ENCODE results near the gene TNS1.

TNS1 gene

DNA sequence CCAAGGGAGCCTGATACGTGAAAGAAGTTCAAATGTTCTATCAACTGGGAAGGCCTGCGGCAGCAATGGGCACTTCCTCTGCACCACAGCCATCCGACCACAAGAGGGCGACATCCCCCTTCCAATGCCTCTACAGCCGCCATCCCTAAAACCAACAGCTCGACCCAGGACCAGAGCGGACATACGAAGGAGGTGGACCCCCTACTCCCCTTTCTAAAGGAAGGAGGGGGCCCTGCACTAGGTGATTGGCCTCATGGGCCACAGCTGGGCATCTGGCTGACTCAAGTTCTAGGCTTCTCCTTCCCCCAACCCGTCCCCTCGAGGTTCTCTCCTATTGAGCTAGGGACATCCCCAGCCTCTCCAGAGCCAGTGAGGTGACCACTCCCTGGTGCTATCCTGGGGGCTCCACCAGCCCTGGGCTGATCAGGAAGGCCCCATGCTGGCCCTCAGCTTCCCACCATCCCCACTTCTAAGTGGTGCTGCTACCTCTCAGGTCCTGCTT lies 217.2 kb downstream of the TNS1 start:
- ATAC-seq (peak; percentile 62), DNase-seq (peak; percentile 81)
- H3K4me1 Mint-ChIP-seq: peaks cover 16% of the 10 kb centered on the region
- H3K27me3 Mint-ChIP-seq: peaks cover 2% of the 10 kb centered on the region
- peaks cover 9% of the 10 kb centered on the region for H3K9me3 Mint-ChIP-seq
- H3K4me3 Mint-ChIP-seq: no peak overlapping the region
- H3K36me3 Mint-ChIP-seq (ENCODE audit: low read depth): peaks cover 5% of the 10 kb centered on the region
- no peak overlapping the region for H3K27ac Mint-ChIP-seq

DNA sequence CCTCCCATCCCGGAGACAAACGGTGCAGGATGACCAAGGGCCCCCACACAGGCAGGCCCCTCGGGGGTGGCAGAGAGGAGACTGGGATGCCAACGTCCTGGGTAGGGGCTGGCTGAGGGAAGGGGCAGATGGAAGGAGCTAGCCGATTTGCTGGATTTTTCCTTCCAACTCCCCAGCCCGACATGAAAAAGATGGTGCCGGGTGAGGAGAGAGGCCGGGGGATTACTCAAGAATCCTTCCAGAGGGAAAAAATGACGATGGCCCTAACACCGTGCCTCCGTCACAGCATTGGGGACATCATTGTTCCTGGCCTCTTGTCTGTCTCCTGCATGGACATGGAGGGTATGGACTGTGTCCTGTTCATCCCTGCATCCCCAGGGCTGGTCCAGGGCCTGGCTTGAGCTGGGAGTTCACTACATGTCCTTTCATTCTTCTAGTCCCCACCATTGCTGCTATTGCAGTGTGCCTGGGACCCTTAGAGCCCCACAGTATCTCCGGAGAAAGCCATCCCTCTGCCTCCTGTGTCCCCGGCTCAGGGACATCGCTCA lies 217.7 kb downstream of the TNS1 start:
- H3K9me3 Mint-ChIP-seq: peaks cover 9% of the 10 kb centered on the region
- peak; percentile 17 for ATAC-seq
- DNase-seq: no peak
- H3K4me1 Mint-ChIP-seq: peaks cover 11% of the 10 kb centered on the region
- H3K27me3 Mint-ChIP-seq: peaks cover 2% of the 10 kb centered on the region
- peaks cover 5% of the 10 kb centered on the region for H3K36me3 Mint-ChIP-seq (ENCODE audit: low read depth)
- H3K27ac Mint-ChIP-seq: no peak overlapping the region
- H3K4me3 Mint-ChIP-seq: no peak overlapping the region

DNA sequence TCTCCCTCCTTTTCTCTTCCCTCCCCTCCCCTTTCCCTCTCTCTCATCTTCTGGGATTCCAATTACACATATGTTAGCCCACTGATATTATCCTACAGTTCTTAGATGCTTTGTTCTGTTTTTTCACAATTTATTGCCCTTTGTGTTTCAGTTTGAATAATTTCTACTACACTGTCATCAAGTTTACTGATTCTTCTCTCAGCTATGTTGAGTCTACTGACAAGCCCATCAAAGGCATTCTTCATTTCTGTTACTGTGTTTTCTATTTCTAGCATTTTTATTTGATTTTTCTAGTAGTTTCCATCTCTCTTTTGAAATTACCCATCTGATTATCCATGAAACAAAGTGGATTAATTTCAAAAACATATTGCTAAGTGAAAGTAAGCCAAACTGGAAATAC lies 219.6 kb downstream of the TNS1 start:
- DNase-seq: no peak
- H3K4me3 Mint-ChIP-seq: no peak overlapping the region
- peaks cover 5% of the 10 kb centered on the region for H3K36me3 Mint-ChIP-seq (ENCODE audit: low read depth)
- H3K4me1 Mint-ChIP-seq: peaks cover 15% of the 10 kb centered on the region
- no peak overlapping the region for H3K27ac Mint-ChIP-seq
- peaks cover 9% of the 10 kb centered on the region for H3K9me3 Mint-ChIP-seq
- ATAC-seq: no peak
- peaks cover 2% of the 10 kb centered on the region for H3K27me3 Mint-ChIP-seq

DNA sequence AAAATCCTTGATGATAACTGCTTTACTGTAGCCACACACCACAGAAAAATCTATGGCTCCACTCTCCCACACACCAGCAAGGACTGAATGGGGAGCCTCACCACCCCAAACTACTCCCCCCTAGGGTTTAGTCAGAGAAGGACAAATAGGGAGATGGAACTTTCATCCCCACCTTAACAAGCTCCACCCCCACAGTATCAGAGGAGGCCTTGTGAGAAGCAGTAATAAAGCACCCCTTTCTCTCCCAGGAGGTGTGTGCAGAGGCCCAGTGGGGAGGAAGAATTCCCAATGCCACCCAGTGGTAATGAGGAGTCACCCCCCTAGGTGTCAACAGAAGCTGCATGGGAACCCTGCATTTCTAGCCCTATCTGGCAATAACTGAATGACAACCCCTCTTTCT lies 224.9 kb downstream of the TNS1 start:
- Mint-ChIP-seq H3K36me3 (ENCODE audit: low read depth) (peaks cover 2% of the 10 kb centered on the region), H3K27me3 (no peaks in the 10 kb centered on the region), H3K4me3 (no peak overlapping the region), H3K4me1 (peaks cover 12% of the 10 kb centered on the region), H3K9me3 (peaks cover 8% of the 10 kb centered on the region), H3K27ac (no peak overlapping the region)
- ATAC-seq (no peak), DNase-seq (no peak)

DNA sequence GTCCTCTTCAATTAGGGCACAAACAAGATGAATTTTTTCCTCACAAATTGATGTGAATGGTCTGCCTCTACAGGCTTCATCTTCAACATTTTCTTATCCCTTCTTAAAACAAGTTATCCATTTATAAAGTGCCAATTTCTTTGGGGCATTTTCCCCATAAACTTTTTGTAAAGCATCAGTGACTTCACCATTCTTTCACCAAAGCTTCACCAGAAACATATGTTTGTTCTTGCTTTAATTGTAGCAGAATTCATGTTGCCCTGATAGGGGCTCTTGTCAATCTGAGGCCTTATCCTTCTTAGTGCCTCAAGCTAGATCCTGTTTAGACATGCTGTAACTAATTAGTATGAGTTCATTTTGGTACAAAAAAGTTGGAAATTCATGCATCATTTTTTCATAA lies 226.2 kb downstream of the TNS1 start:
- no peak overlapping the region for H3K4me3 Mint-ChIP-seq
- H3K27ac Mint-ChIP-seq: no peak overlapping the region
- H3K27me3 Mint-ChIP-seq: peaks cover 1% of the 10 kb centered on the region
- peaks cover 6% of the 10 kb centered on the region for H3K9me3 Mint-ChIP-seq
- DNase-seq (no peak), ATAC-seq (no peak)
- no peaks in the 10 kb centered on the region for H3K36me3 Mint-ChIP-seq (ENCODE audit: low read depth)
- H3K4me1 Mint-ChIP-seq: peaks cover 12% of the 10 kb centered on the region

DNA sequence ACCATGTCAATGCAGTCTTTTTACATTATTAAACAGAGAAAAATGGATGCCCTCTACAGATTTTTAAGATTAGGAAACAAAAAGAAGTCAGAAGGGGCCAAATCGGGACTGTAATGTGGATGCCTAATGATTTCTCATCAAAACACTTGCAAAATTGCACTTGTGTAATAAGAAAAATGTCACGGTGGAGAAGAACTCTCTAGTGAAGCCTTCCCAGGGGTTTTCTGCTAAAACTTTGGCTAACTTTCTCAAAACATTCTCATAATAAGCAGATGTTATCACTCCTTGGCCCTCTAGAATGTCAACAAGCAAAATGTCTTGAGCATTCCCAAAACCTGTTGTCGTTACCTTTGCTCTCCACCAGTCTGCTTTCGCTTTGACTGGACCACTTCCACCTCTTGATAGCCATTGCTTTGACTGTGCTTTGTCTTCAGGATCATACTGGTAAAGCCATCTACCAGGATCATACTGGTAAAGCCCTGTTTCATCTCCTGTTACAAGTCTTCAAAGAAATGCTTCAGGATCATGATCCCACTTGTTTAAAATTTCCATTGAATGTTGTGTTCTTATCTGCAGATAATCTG lies 226.8 kb downstream of the TNS1 start:
- Mint-ChIP-seq H3K27me3 (peaks cover 2% of the 10 kb centered on the region), H3K4me3 (no peak overlapping the region), H3K4me1 (peaks cover 12% of the 10 kb centered on the region), H3K27ac (no peak overlapping the region), H3K9me3 (peaks cover 6% of the 10 kb centered on the region), H3K36me3 (ENCODE audit: low read depth) (no peaks in the 10 kb centered on the region)
- ATAC-seq (no peak), DNase-seq (no peak)

DNA sequence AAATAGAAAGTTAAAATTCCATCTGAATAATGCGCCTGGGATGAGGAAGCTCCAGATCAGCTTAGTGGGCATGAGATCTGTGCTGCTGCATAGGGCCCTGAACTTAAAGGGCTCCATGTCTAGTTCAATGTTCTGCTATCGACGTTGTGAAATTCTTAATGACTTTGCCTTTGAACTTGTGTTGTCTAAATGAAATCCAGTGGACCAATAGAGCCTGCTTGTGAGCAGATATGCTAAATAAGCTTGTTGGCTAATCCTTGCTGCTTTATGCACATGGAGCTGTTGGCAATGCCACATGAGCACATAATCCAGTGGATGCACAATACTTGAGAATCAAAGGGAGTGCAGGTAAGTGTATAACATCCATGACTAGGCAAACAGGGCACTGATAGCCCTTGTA lies 228.6 kb downstream of the TNS1 start:
- Mint-ChIP-seq H3K36me3 (ENCODE audit: low read depth) (no peaks in the 10 kb centered on the region), H3K27me3 (peaks cover 2% of the 10 kb centered on the region), H3K4me3 (no peak overlapping the region), H3K4me1 (peaks cover 3% of the 10 kb centered on the region), H3K27ac (no peak overlapping the region), H3K9me3 (peaks cover 6% of the 10 kb centered on the region)
- no peak for ATAC-seq
- no peak for DNase-seq

DNA sequence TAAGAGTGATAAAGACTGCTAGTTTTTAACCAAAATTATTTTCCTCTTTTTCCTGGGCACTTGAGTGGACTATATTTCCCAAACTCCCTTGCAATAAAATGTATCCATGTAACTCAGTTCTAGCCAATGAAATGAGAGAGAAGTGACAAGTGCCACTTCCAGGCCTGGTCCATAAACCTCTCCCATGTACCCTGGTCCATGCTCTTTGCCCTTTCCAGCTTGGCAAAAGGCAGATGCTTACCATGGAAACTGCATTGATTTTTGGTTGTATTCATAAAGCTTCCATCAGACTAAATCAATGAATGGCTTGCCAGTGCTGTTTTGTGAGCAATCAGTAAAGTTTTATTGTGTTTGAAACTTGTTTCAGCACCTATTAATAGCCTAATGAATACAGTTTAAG lies 229.3 kb downstream of the TNS1 start:
- no peak overlapping the region for H3K4me3 Mint-ChIP-seq
- H3K4me1 Mint-ChIP-seq: no peaks in the 10 kb centered on the region
- peaks cover 6% of the 10 kb centered on the region for H3K9me3 Mint-ChIP-seq
- H3K36me3 Mint-ChIP-seq (ENCODE audit: low read depth): no peaks in the 10 kb centered on the region
- ATAC-seq: no peak
- DNase-seq: no peak
- no peak overlapping the region for H3K27ac Mint-ChIP-seq
- peaks cover 2% of the 10 kb centered on the region for H3K27me3 Mint-ChIP-seq

DNA sequence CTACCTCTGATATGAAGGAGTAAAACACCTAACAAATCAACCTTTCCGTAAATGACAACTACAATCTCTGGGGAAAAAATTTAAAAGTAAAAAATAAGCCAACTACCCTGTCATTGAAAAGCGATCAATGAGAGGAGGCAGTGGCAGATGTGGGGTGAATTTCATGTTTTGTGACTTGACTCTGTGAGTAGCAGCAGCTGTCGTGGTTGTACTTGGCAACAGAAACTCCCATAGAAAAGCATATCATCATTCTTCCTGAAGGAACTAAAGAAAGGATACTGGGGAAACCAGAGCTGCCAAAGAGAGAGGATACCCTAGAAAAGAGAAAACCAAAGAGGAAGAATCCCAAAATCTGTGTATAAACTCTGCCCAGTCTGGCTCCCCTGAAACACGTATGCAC lies 236.4 kb downstream of the TNS1 start:
- Mint-ChIP-seq H3K4me1 (no peaks in the 10 kb centered on the region), H3K27ac (no peak overlapping the region), H3K36me3 (ENCODE audit: low read depth) (peaks cover 9% of the 10 kb centered on the region), H3K9me3 (peaks cover 15% of the 10 kb centered on the region), H3K27me3 (peaks cover 14% of the 10 kb centered on the region), H3K4me3 (no peak overlapping the region)
- DNase-seq (no peak), ATAC-seq (no peak)

DNA sequence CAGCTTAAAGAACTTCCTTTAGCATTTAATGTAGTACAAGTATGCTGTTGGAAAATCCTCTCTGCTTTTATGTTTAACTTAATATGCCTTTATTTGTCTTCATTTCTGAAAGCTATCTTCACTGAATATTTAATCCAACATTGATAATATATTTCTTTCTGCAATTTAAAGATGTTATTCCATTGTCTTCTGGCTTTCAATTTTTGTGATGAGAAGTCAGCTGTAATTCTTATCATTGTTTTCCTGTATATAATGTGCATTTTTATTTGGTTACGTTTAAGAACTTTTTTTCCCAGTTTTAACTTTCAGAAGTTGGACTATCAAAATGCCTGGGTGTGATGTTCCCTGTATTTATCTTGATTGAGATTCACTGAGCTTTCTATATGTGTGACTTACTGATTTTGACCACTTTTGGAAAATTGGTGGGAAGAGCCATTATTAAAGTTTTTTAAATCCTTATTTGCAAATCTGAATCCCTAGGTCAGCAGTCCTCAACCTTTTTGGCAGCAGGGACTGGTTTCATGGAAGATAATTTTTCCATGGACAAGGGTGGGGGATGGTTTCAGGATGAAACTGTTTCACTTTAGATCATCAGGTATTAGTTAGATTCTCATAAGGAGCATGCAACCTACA lies 241.0 kb downstream of the TNS1 start:
- Mint-ChIP-seq H3K27me3 (peaks cover 12% of the 10 kb centered on the region), H3K36me3 (ENCODE audit: low read depth) (peaks cover 9% of the 10 kb centered on the region), H3K9me3 (peaks cover 23% of the 10 kb centered on the region), H3K4me1 (peaks cover 9% of the 10 kb centered on the region), H3K4me3 (no peak overlapping the region), H3K27ac (no peak overlapping the region)
- DNase-seq (no peak), ATAC-seq (no peak)

DNA sequence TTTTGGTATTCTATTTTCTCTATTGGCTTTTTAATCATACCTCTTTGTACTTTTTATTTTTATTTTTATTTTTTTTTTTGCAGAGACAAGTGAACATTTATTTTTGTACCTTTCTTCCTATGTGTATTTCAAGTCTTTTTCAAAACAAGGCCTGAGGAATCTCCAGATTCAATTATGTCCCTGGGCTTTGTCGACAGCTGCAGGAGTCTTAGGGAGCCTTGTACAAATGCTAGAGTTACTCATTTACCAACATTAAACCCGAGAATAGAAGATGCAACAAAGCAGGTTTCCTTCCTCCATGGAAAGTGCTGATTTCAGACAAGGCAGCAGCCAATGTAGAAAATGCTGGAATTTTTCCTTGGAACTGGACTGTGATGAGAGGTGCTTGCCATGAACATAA lies 242.8 kb downstream of the TNS1 start:
- no peak for ATAC-seq
- Mint-ChIP-seq H3K9me3 (peaks cover 23% of the 10 kb centered on the region), H3K27ac (no peak overlapping the region), H3K27me3 (peaks cover 4% of the 10 kb centered on the region), H3K36me3 (ENCODE audit: low read depth) (peaks cover 9% of the 10 kb centered on the region), H3K4me3 (no peak overlapping the region), H3K4me1 (peaks cover 23% of the 10 kb centered on the region)
- no peak for DNase-seq

DNA sequence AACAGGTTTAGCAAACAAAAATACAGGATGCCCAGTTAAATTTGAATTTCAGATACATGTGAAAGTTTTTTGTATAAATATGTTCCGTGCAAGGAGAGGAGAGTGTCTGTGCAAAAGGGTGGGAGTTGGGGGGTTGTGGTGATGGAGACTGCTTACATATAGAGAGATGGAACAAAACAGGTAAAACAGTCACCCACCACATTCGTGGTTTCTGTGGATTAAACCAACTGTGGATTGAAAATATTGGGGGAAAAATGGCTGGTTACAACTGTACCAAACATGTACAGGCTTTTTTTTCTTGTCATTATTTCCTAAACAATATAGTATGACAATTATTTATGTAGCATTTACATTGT lies 245.7 kb downstream of the TNS1 start:
- H3K9me3 Mint-ChIP-seq: peaks cover 15% of the 10 kb centered on the region
- peaks cover 2% of the 10 kb centered on the region for H3K27me3 Mint-ChIP-seq
- DNase-seq (peak; percentile 22), ATAC-seq (peak; percentile 55)
- peaks cover 31% of the 10 kb centered on the region for H3K4me1 Mint-ChIP-seq
- H3K27ac Mint-ChIP-seq: peak overlapping the region; percentile 85
- peaks cover 5% of the 10 kb centered on the region for H3K36me3 Mint-ChIP-seq (ENCODE audit: low read depth)
- H3K4me3 Mint-ChIP-seq: peak overlapping the region; percentile 6

DNA sequence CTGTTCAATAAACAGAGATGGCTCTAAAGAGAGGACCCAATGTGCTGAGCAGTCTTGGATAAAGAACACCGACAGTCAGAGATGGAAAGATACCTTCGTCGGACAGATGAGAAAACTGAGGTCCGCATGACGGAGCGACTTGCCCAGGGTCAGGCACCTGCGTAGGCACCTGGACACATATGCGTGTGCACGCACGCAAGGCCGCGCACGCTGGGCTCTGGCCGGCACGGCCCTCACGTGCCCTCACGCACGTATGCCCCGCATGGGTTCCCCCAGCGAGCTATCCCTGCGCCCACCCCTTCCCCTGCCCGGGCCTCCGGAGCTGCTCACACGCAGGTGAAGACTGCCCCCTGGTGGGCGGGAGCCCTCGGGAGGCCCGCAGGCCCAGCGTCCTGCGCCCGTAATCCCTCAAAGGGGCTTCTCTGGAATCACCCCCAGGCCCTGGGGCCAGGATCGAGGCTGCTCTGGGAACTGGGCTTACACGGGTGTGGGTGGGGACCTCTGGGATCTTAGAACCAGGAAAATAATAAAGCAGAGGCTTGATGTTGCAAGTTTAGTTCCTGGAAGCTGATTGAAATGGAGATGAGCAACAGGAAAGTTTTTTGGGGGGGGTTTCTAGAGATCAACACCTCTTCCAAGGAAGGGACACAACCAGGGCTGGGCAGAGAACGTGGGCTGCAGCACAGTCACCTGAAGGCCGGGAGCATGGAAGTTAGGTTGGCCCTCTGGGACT lies 246.3 kb downstream of the TNS1 start:
- ATAC-seq: peak; percentile 75
- Mint-ChIP-seq H3K4me3 (peak overlapping the region; percentile 68), H3K27me3 (peaks cover 5% of the 10 kb centered on the region), H3K4me1 (peaks cover 31% of the 10 kb centered on the region), H3K9me3 (peaks cover 9% of the 10 kb centered on the region), H3K36me3 (ENCODE audit: low read depth) (peaks cover 1% of the 10 kb centered on the region), H3K27ac (peak overlapping the region; percentile 85)
- DNase-seq: peak; percentile 90

DNA sequence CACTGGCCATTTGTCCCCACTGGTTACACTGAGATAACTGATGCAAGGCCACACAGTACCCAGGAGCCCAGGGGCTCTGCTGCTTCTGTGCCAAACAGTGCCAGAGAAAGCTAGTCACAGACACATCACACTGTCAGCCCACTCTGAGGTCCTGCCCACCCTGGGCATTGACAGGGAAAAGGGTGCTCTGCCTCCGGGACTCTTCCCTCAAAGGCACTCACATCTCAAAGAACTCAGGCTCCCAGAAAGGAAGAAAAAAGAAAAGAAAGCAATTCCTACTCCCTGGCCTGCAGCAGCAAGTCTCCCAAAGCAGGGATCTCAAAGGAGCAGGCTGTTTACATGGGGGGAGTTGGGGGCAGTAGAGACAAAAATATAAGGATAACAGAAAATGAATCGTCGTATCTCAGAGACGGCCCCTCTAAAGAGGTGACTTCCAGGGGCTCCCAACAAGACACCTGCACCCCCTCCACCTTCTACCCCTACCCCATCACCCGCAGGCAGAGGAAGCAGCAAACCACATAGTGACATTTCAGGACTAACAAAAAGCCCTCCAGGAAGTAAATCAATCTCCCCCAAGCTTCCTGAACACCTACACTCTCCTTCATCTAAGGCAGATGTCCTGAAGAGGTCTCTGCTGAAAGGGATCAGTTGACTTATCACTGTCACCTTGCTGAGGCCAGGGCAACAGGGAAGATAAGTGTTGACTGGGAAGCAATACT lies 247.6 kb downstream of the TNS1 start:
- Mint-ChIP-seq H3K27me3 (peaks cover 5% of the 10 kb centered on the region), H3K4me3 (peak overlapping the region; percentile 68), H3K4me1 (peaks cover 31% of the 10 kb centered on the region), H3K27ac (peak overlapping the region; percentile 85), H3K36me3 (ENCODE audit: low read depth) (no peaks in the 10 kb centered on the region), H3K9me3 (no peaks in the 10 kb centered on the region)
- ATAC-seq: no peak
- peak; percentile 15 for DNase-seq
